HepG2 (cell line): ENCODE data around the gene CCDC124. TPM values are rescaled to one million over a fixed set of nuclear protein-coding genes. Genes with fewer than 3 reads are reported as not detected.
A peak's percentile ranks its signal among the peaks of the same experiment; 100 is the strongest.

Experiments
- GABPB1 ChIP-seq: IDR thresholded peaks from 2 replicates; pipeline ENCODE4 v1.6.1; 2016; ENCODE audit warnings: mild to moderate bottlenecking, missing genetic modification reagents, moderate library complexity, missing compliant biosample characterization
- JDP2 ChIP-seq: sonication (generic); formaldehyde crosslinking; IDR thresholded peaks from 2 replicates; pipeline ENCODE4 v1.8.1; 2022; ENCODE audit warnings: missing genetic modification reagents, borderline replicate concordance
- NPAS2 ChIP-seq: sonication (generic); formaldehyde crosslinking; IDR thresholded peaks from 2 replicates; pipeline ENCODE4 v1.8.0; 2022; ENCODE audit warnings: mild to moderate bottlenecking, missing genetic modification reagents, borderline replicate concordance
- REXO4 ChIP-seq: sonication (generic); formaldehyde crosslinking; IDR thresholded peaks from 2 replicates; pipeline ENCODE4 v1.8.0; 2022; ENCODE audit warnings: missing genetic modification reagents, mild to moderate bottlenecking, borderline replicate concordance
- SAFB2 ChIP-seq: sonication (generic); formaldehyde crosslinking; IDR thresholded peaks from 2 replicates; pipeline ENCODE4 v1.5.1; 2020; ENCODE audit warnings: missing genetic modification reagents, low read depth, mild to moderate bottlenecking, borderline replicate concordance
- TSC22D2 ChIP-seq: sonication (generic); formaldehyde crosslinking; IDR thresholded peaks from 2 replicates; pipeline ENCODE4 v1.5.1; 2020; ENCODE audit warnings: missing genetic modification reagents, mild to moderate bottlenecking, borderline replicate concordance
- XBP1 ChIP-seq: sonication (generic); formaldehyde crosslinking; IDR thresholded peaks from 2 replicates; pipeline ENCODE4 v1.5.0; 2020; ENCODE audit warnings: missing genetic modification reagents
- ZNF20 ChIP-seq: sonication (generic); formaldehyde crosslinking; IDR thresholded peaks from 2 replicates; pipeline ENCODE4 v1.4.0; 2020; ENCODE audit warnings: mild to moderate bottlenecking, moderate library complexity, missing genetic modification reagents
- ZNF205 ChIP-seq: IDR thresholded peaks from 2 replicates; pipeline ENCODE4 v1.6.1; 2018; ENCODE audit warnings: missing biosample characterization, missing genetic modification reagents
- ZNF335 ChIP-seq: sonication (generic); formaldehyde crosslinking; IDR thresholded peaks from 2 replicates; pipeline ENCODE4 v1.4.0; 2020; ENCODE audit warnings: missing genetic modification reagents
- ZNF510 ChIP-seq: sonication (generic); formaldehyde crosslinking; IDR thresholded peaks from 2 replicates; pipeline ENCODE4 v1.4.0; 2020; ENCODE audit warnings: low read depth, mild to moderate bottlenecking, missing genetic modification reagents
- ZNF569 ChIP-seq: sonication (generic); formaldehyde crosslinking; IDR thresholded peaks from 2 replicates; pipeline ENCODE4 v1.5.0; 2020; ENCODE audit warnings: mild to moderate bottlenecking, missing genetic modification reagents, moderate library complexity, borderline replicate concordance
- ZNF773 ChIP-seq: sonication (generic); formaldehyde crosslinking; IDR thresholded peaks from 2 replicates; pipeline ENCODE4 v1.4.0; 2020; ENCODE audit warnings: missing genetic modification reagents, borderline replicate concordance
- polyA plus RNA-seq, 8 experiments: library from polyadenylated mRNA; depleted of rRNA in 3 of 8; stranded (reverse) in 7 of 8; unstranded in 1 of 8; fragments of >200 nt; fragmentation: Illumina TruSeq in 4 of 8; extraction: Trizol in 4 of 8; gene quantifications; 2 replicates each; pipeline versions ENCODE4 v1.2.1 to v1.2.3, GENCODE V29; 2011 to 2016; ENCODE audit warnings: low read depth in 4 of 8, missing spikeins in 1 of 8, mixed read lengths in 1 of 8; ENCODE audit not compliant: insufficient read depth in 1 of 8
- total RNA-seq, 5 experiments: library from RNA; depleted of rRNA; stranded (reverse); fragments of >200 nt; fragmentation: Illumina TruSeq; extraction: Trizol; gene quantifications; 2 replicates each; pipeline ENCODE4 v1.2.3, GENCODE V29; 2016; ENCODE audit warnings: low read depth in 1 of 5
- TF ChIP-seq, protein P1 (sequence below): sonication (generic); formaldehyde crosslinking; IDR thresholded peaks from 2 replicates; pipeline ENCODE4 v1.9.0; 2021; ENCODE audit warnings: mild to moderate bottlenecking, missing genetic modification reagents
- TF ChIP-seq, protein P2 (sequence below): sonication (generic); formaldehyde crosslinking; IDR thresholded peaks from 2 replicates; pipeline ENCODE4 v1.5.0; 2020; ENCODE audit warnings: mild to moderate bottlenecking, missing genetic modification reagents
- TF ChIP-seq, protein P3 (sequence below): sonication (generic); formaldehyde crosslinking; IDR thresholded peaks from 2 replicates; pipeline ENCODE4 v1.4.0; 2020; ENCODE audit warnings: missing genetic modification reagents, borderline replicate concordance

CCDC124 gene
- total and polyA plus RNA-seq, 2 of the 13 experiments (the other 11 are each of a cell fraction or from before 2014, with no cell fraction given), result 14.9 to 20.3 TPM

DNA sequence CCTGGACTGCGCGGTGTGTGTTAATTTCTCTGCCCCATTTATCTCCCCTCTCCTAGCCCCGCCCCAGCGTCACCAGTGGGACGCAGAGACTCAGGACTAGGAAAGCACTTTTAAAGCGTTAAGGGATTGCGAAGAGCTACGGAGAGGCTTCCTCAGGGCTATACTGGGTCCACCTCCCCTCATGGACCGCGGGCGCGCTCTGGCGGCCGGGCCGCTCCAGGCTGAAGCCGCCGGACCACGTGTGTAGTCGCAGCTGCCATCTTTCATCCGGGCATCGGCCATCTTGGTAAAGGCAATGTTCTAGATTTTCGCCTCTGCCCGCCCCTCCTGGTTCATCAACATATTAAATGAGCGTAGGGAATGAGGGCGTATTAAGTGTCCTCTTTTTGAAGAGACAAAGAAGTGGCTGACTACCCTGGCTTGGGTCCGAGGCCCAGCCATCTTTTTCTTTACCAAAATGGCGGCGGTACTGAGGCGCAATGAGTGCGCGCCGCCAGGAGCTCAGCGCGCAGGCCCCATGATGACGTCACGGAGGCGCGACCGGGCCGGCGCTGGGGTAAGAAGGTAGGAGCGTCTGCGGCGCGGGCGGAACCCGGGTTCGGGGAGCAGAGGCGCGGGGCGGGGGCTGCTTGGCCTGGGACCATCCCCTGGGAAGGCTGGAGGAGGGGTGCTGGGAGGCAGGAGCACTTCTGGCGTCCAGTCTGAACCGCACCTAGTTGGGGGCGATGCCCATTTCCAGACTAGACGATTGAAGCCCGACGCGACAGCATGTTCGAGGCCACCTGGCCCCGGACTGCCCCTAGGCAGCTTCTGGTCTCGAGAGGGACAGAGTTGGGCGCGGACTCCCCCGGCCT lies at the start of gene CCDC124 (continued):
- TF ChIP-seq ZNF20 (CRISPR knock-in tag) (no peak), ZNF569 (no peak), XBP1 (CRISPR knock-in tag) (no peak), NPAS2 (CRISPR knock-in tag) (no peak), ZNF773 (no peak; the same call in 1 of the 2 replicates), TSC22D2 (CRISPR knock-in tag) (no peak; the same call in 1 of the 2 replicates), GABPB1 (peak; percentile 90), ZNF335 (CRISPR knock-in tag) (peak; percentile 93), ZNF510 (CRISPR knock-in tag) (no peak), REXO4 (no peak), JDP2 (no peak), SAFB2 (CRISPR knock-in tag) (no peak), ZNF205 (CRISPR knock-in tag) (peak; percentile 57; the same call in 1 of the 2 replicates)
- TF ChIP-seq, protein P1, sequence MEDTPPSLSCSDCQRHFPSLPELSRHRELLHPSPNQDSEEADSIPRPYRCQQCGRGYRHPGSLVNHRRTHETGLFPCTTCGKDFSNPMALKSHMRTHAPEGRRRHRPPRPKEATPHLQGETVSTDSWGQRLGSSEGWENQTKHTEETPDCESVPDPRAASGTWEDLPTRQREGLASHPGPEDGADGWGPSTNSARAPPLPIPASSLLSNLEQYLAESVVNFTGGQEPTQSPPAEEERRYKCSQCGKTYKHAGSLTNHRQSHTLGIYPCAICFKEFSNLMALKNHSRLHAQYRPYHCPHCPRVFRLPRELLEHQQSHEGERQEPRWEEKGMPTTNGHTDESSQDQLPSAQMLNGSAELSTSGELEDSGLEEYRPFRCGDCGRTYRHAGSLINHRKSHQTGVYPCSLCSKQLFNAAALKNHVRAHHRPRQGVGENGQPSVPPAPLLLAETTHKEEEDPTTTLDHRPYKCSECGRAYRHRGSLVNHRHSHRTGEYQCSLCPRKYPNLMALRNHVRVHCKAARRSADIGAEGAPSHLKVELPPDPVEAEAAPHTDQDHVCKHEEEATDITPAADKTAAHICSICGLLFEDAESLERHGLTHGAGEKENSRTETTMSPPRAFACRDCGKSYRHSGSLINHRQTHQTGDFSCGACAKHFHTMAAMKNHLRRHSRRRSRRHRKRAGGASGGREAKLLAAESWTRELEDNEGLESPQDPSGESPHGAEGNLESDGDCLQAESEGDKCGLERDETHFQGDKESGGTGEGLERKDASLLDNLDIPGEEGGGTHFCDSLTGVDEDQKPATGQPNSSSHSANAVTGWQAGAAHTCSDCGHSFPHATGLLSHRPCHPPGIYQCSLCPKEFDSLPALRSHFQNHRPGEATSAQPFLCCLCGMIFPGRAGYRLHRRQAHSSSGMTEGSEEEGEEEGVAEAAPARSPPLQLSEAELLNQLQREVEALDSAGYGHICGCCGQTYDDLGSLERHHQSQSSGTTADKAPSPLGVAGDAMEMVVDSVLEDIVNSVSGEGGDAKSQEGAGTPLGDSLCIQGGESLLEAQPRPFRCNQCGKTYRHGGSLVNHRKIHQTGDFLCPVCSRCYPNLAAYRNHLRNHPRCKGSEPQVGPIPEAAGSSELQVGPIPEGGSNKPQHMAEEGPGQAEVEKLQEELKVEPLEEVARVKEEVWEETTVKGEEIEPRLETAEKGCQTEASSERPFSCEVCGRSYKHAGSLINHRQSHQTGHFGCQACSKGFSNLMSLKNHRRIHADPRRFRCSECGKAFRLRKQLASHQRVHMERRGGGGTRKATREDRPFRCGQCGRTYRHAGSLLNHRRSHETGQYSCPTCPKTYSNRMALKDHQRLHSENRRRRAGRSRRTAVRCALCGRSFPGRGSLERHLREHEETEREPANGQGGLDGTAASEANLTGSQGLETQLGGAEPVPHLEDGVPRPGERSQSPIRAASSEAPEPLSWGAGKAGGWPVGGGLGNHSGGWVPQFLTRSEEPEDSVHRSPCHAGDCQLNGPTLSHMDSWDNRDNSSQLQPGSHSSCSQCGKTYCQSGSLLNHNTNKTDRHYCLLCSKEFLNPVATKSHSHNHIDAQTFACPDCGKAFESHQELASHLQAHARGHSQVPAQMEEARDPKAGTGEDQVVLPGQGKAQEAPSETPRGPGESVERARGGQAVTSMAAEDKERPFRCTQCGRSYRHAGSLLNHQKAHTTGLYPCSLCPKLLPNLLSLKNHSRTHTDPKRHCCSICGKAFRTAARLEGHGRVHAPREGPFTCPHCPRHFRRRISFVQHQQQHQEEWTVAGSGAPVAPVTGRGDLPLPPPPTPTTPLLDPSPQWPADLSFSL (CRISPR knock-in tag), result no peak
- TF ChIP-seq, protein P2, sequence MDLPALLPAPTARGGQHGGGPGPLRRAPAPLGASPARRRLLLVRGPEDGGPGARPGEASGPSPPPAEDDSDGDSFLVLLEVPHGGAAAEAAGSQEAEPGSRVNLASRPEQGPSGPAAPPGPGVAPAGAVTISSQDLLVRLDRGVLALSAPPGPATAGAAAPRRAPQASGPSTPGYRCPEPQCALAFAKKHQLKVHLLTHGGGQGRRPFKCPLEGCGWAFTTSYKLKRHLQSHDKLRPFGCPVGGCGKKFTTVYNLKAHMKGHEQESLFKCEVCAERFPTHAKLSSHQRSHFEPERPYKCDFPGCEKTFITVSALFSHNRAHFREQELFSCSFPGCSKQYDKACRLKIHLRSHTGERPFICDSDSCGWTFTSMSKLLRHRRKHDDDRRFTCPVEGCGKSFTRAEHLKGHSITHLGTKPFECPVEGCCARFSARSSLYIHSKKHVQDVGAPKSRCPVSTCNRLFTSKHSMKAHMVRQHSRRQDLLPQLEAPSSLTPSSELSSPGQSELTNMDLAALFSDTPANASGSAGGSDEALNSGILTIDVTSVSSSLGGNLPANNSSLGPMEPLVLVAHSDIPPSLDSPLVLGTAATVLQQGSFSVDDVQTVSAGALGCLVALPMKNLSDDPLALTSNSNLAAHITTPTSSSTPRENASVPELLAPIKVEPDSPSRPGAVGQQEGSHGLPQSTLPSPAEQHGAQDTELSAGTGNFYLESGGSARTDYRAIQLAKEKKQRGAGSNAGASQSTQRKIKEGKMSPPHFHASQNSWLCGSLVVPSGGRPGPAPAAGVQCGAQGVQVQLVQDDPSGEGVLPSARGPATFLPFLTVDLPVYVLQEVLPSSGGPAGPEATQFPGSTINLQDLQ (CRISPR knock-in tag), result peak; percentile 79; the same call in 1 of the 2 replicates
- TF ChIP-seq, protein P3, sequence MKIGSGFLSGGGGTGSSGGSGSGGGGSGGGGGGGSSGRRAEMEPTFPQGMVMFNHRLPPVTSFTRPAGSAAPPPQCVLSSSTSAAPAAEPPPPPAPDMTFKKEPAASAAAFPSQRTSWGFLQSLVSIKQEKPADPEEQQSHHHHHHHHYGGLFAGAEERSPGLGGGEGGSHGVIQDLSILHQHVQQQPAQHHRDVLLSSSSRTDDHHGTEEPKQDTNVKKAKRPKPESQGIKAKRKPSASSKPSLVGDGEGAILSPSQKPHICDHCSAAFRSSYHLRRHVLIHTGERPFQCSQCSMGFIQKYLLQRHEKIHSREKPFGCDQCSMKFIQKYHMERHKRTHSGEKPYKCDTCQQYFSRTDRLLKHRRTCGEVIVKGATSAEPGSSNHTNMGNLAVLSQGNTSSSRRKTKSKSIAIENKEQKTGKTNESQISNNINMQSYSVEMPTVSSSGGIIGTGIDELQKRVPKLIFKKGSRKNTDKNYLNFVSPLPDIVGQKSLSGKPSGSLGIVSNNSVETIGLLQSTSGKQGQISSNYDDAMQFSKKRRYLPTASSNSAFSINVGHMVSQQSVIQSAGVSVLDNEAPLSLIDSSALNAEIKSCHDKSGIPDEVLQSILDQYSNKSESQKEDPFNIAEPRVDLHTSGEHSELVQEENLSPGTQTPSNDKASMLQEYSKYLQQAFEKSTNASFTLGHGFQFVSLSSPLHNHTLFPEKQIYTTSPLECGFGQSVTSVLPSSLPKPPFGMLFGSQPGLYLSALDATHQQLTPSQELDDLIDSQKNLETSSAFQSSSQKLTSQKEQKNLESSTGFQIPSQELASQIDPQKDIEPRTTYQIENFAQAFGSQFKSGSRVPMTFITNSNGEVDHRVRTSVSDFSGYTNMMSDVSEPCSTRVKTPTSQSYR, result no peak
